Right renal cortex interstitium (tissue), 3 donors: ENCODE measurements around the gene TMEM138. TPM values are rescaled to one million over a fixed set of nuclear protein-coding genes. Genes with fewer than 3 reads are reported as not detected.
"Not testable (repeated sequence)": the region's sequence is repeated elsewhere in the genome, so short reads cannot be mapped to it uniquely, and the experiment has no call there.

Experiments
- DNase-seq, 3 donors: peaks; one replicate each; pipeline ENCODE4 v3.0.0-alpha.2; 2013; ENCODE audit warnings: low read depth in 3 of 3, low spot score in 2 of 3
- polyA plus RNA-seq, 3 donors: library from polyadenylated mRNA; unstranded; fragments of 120-200 nt; gene quantifications; one replicate each; pipeline ENCODE4 v1.2.1, GENCODE V29; 2013; ENCODE audit not compliant: insufficient read length in 3 of 3

The TMEM138 gene
- polyA plus RNA-seq, 3 donors: 45.7 to 48.3 (median 46.2) TPM

- no peak for DNase-seq
Measured at GRCh38 chr11:61361237-61361740, 885 bp upstream of the TMEM138 start.

GRCh38 chr11:61362542-61362875 is 335 bp downstream of the TMEM138 start:
- no peak for DNase-seq

- no peak for DNase-seq
Measured at GRCh38 chr11:61364012-61364675, 2.0 kb downstream of the TMEM138 start.

- no peak for DNase-seq
Measured at GRCh38 chr11:61367406-61367805, 5.2 kb downstream of the TMEM138 start.

- no peak for DNase-seq
Measured at GRCh38 chr11:61368646-61369045, 6.5 kb downstream of the TMEM138 start.

- DNase-seq: no peak
Measured at GRCh38 chr11:61369372-61370348, 7.5 kb downstream of the TMEM138 start.

GRCh38 chr11:61370349-61371005 is 8.3 kb downstream of the TMEM138 start:
- no peak for DNase-seq

- no peak for DNase-seq
Measured at GRCh38 chr11:61372659-61373420, 10.7 kb downstream of the TMEM138 start.

- DNase-seq: no peak
Measured at GRCh38 chr11:61375761-61376108, 13.6 kb downstream of the TMEM138 start.

- no peak for DNase-seq
Measured at GRCh38 chr11:61377461-61378160, 15.4 kb downstream of the TMEM138 start.

- DNase-seq: no peak
Measured at GRCh38 chr11:61378713-61379313, 16.6 kb downstream of the TMEM138 start.

GRCh38 chr11:61380884-61381283 is 18.7 kb downstream of the TMEM138 start:
- no peak for DNase-seq

- DNase-seq: not testable (repeated sequence)
Measured at GRCh38 chr11:61383859-61384258, 21.7 kb downstream of the TMEM138 start.

GRCh38 chr11:61384271-61385242 is 22.4 kb downstream of the TMEM138 start:
- no peak for DNase-seq

GRCh38 chr11:61390161-61390560 is 28.0 kb downstream of the TMEM138 start:
- no peak for DNase-seq

- DNase-seq: peak in 1 of 3 donors; percentile 20
Measured at GRCh38 chr11:61392981-61393595, 30.9 kb downstream of the TMEM138 start.

- DNase-seq: no peak
Measured at GRCh38 chr11:61401173-61401572, 39.0 kb downstream of the TMEM138 start.

- no peak for DNase-seq
Measured at GRCh38 chr11:61401573-61401972, 39.4 kb downstream of the TMEM138 start.
